HUES64 (cell line): ENCODE data around the gene C16orf95.
"Not testable (repeated sequence)": the region's sequence is repeated elsewhere in the genome, so short reads cannot be mapped to it uniquely, and the experiment has no call there.

Source experiments
- H3K27ac ChIP-seq: 2 replicates; pipeline ENCODE4 v1.7.0; 2013; ENCODE audit warnings: low read depth, low read length, inconsistent platforms
- H3K27me3 ChIP-seq: 2 replicates; pipeline ENCODE4 v1.6.1; 2013; ENCODE audit warnings: mild to moderate bottlenecking, low read length; ENCODE audit not compliant: insufficient read depth
- H3K36me3 ChIP-seq: 2 replicates; pipeline ENCODE4 v1.6.1; 2013; ENCODE audit warnings: mild to moderate bottlenecking, low read length; ENCODE audit not compliant: insufficient read depth
- H3K4me1 ChIP-seq: 2 replicates; pipeline ENCODE4 v1.6.1; 2013; ENCODE audit warnings: mild to moderate bottlenecking, low read length, moderate library complexity; ENCODE audit not compliant: insufficient read depth
- H3K4me3 ChIP-seq: 2 replicates; pipeline ENCODE4 v1.5.1; 2013; ENCODE audit warnings: mild to moderate bottlenecking, low read length, moderate library complexity
- H3K9ac ChIP-seq: 2 replicates; pipeline ENCODE4 v1.6.1; 2013; ENCODE audit warnings: mild to moderate bottlenecking, low read depth, low read length
- H3K9me3 ChIP-seq: 2 replicates; pipeline ENCODE4 v1.6.1; 2013; ENCODE audit warnings: low read depth, low read length; ENCODE audit not compliant: insufficient read depth
- WGBS: fragments of 150-250, 120-280 bp; methylation state at CpG from one replicate; pipeline ENCODE4 v1.1.7; 2013; ENCODE audit warnings: missing lambda C conversion rate; 5-methylcytosine and 5-hydroxymethylcytosine counted together

C16orf95 gene

GRCh38 chr16:87344931-87345631, 27.9 kb upstream of the C16orf95 start:
- Histone ChIP-seq H3K27me3 (no peaks in the 10 kb centered on the region), H3K9ac (0 out of 2 replicates have a peak overlapping the region, but pooled peaks have one; percentile 3), H3K4me3 (no peak overlapping the region), H3K27ac (peak overlapping the region; percentile 54; the same call in 1 of the 2 replicates), H3K9me3 (no peaks in the 10 kb centered on the region), H3K36me3 (peaks cover 26% of the 10 kb centered on the region), H3K4me1 (peaks cover 14% of the 10 kb centered on the region; the same call in 1 of the 2 replicates)
- 51% methylated on average over 14 of the region's 17 CpGs for WGBS

GRCh38 chr16:87344165-87344930, 27.2 kb upstream of the C16orf95 start:
- no peak overlapping the region for H3K4me3 ChIP-seq
- no peak overlapping the region for H3K27ac ChIP-seq
- whole genome bisulfite sequencing = 87% methylated on average over 34 of the region's 34 CpGs
- H3K9ac ChIP-seq = no peak overlapping the region
- no peaks in the 10 kb centered on the region for H3K9me3 ChIP-seq
- peaks cover 14% of the 10 kb centered on the region; the same call in 1 of the 2 replicates for H3K4me1 ChIP-seq
- H3K36me3 ChIP-seq = peaks cover 30% of the 10 kb centered on the region
- H3K27me3 ChIP-seq = no peaks in the 10 kb centered on the region

GRCh38 chr16:87343753-87344050, 26.5 kb upstream of the C16orf95 start:
- Histone ChIP-seq H3K9me3 (no peaks in the 10 kb centered on the region), H3K9ac (no peak overlapping the region), H3K36me3 (peaks cover 35% of the 10 kb centered on the region), H3K4me1 (peaks cover 14% of the 10 kb centered on the region; the same call in 1 of the 2 replicates), H3K4me3 (no peak overlapping the region), H3K27ac (no peak overlapping the region), H3K27me3 (no peaks in the 10 kb centered on the region)
- 94% methylated on average over 11 of the region's 11 CpGs for WGBS

GRCh38 chr16:87342978-87343752, 26.0 kb upstream of the C16orf95 start:
- H3K4me3 ChIP-seq = no peak overlapping the region
- 81% methylated on average over 26 of the region's 26 CpGs for WGBS

GRCh38 chr16:87342504-87342903, 25.3 kb upstream of the C16orf95 start:
- no peaks in the 10 kb centered on the region for H3K9me3 ChIP-seq
- no peak overlapping the region for H3K9ac ChIP-seq
- no peak overlapping the region for H3K4me3 ChIP-seq
- no peaks in the 10 kb centered on the region for H3K27me3 ChIP-seq
- H3K27ac ChIP-seq = no peak overlapping the region
- peaks cover 14% of the 10 kb centered on the region; the same call in 1 of the 2 replicates for H3K4me1 ChIP-seq
- WGBS = 95% methylated on average over 20 of the region's 20 CpGs
- peaks cover 38% of the 10 kb centered on the region for H3K36me3 ChIP-seq

More at GRCh38 chr16:87342978-87343752, 26.0 kb upstream of the C16orf95 start:
- Histone ChIP-seq H3K9me3 (no peaks in the 10 kb centered on the region), H3K36me3 (peaks cover 38% of the 10 kb centered on the region), H3K27ac (no peak overlapping the region), H3K4me1 (peaks cover 14% of the 10 kb centered on the region; the same call in 1 of the 2 replicates), H3K9ac (no peak overlapping the region), H3K27me3 (no peaks in the 10 kb centered on the region)

GRCh38 chr16:87340198-87340597, 23.0 kb upstream of the C16orf95 start:
- H3K4me1 ChIP-seq = peaks cover 5% of the 10 kb centered on the region; the same call in 1 of the 2 replicates
- no peaks in the 10 kb centered on the region for H3K9me3 ChIP-seq
- H3K36me3 ChIP-seq = peaks cover 37% of the 10 kb centered on the region
- no peak overlapping the region for H3K4me3 ChIP-seq
- no peaks in the 10 kb centered on the region for H3K27me3 ChIP-seq
- no peak overlapping the region for H3K27ac ChIP-seq
- H3K9ac ChIP-seq = no peak overlapping the region
- 97% methylated on average over 4 of the region's 5 CpGs for WGBS

GRCh38 chr16:87339724-87340105, 22.5 kb upstream of the C16orf95 start:
- H3K36me3 ChIP-seq = peaks cover 42% of the 10 kb centered on the region
- not testable (repeated sequence) for H3K27ac ChIP-seq, H3K9me3 ChIP-seq, H3K4me3 ChIP-seq, H3K9ac ChIP-seq, H3K4me1 ChIP-seq, H3K27me3 ChIP-seq
- 98% methylated on average over 11 of the region's 11 CpGs for WGBS

GRCh38 chr16:87339086-87339723, 22.0 kb upstream of the C16orf95 start:
- Histone ChIP-seq H3K9me3 (no peaks in the 10 kb centered on the region), H3K9ac (no peak overlapping the region), H3K4me3 (no peak overlapping the region), H3K27ac (no peak overlapping the region), H3K27me3 (no peaks in the 10 kb centered on the region), H3K4me1 (no peaks in the 10 kb centered on the region), H3K36me3 (peaks cover 47% of the 10 kb centered on the region)
- 96% methylated on average over 17 of the region's 17 CpGs for WGBS

- WGBS = 95% methylated on average over 18 of the region's 18 CpGs
- Histone ChIP-seq H3K36me3 (peaks cover 54% of the 10 kb centered on the region), H3K4me1 (no peaks in the 10 kb centered on the region)
Measured at GRCh38 chr16:87338155-87338765, 21.1 kb upstream of the C16orf95 start.

GRCh38 chr16:87337262-87337771, 20.1 kb upstream of the C16orf95 start:
- Histone ChIP-seq H3K27me3 (no peaks in the 10 kb centered on the region), H3K9ac (no peak overlapping the region), H3K36me3 (peaks cover 52% of the 10 kb centered on the region), H3K9me3 (no peaks in the 10 kb centered on the region), H3K4me3 (no peak overlapping the region), H3K27ac (no peak overlapping the region), H3K4me1 (no peaks in the 10 kb centered on the region)
- 96% methylated on average over 16 of the region's 16 CpGs for WGBS

More at GRCh38 chr16:87338155-87338765, 21.1 kb upstream of the C16orf95 start:
- Histone ChIP-seq H3K4me3 (no peak overlapping the region), H3K9ac (no peak overlapping the region), H3K9me3 (no peaks in the 10 kb centered on the region), H3K27me3 (no peaks in the 10 kb centered on the region), H3K27ac (no peak overlapping the region)
